Fibroblast of lung (primary cell): ENCODE data around the gene TAS1R3. TPM values are rescaled to one million over a fixed set of nuclear protein-coding genes. Genes with fewer than 3 reads are reported as not detected.

ENCODE experiments used
- DNase-seq, 2 donors: peaks; one replicate each; pipeline versions ENCODE4 v3.0.0 to v3.0.0-alpha.2; 2010; ENCODE audit warnings: low read depth in 2 of 2
- H2AFZ ChIP-seq: 2 replicates; pipeline ENCODE4 v1.5.1; 2012; ENCODE audit warnings: low read length, control low read depth, inconsistent platforms
- H3K27ac ChIP-seq: 2 replicates; pipeline ENCODE4 v1.5.1; 2011; ENCODE audit warnings: low read length, control low read depth; ENCODE audit not compliant: insufficient read depth
- H3K27me3 ChIP-seq: 2 replicates; pipeline ENCODE4 v1.5.1; 2011; ENCODE audit warnings: mild to moderate bottlenecking, low read length; ENCODE audit not compliant: control insufficient read depth, insufficient read depth
- H3K36me3 ChIP-seq: 2 replicates; pipeline ENCODE4 v1.5.1; 2011; ENCODE audit warnings: low read length; ENCODE audit not compliant: control insufficient read depth, insufficient read depth
- H3K4me1 ChIP-seq: 2 replicates; pipeline ENCODE4 v1.5.1; 2011; ENCODE audit warnings: low read length; ENCODE audit not compliant: control insufficient read depth, insufficient read depth; ENCODE audit errors: extremely low read depth
- H3K4me2 ChIP-seq: 2 replicates; pipeline ENCODE4 v1.5.1; 2011; ENCODE audit warnings: low read length, control low read depth; ENCODE audit not compliant: insufficient read depth; ENCODE audit errors: extremely low read depth
- H3K4me3 ChIP-seq, 4 experiments: fragments of 200-600 bp in 1 of 4; sonication (generic) in 1 of 4; replicated peaks in 1 of 4; 2 replicates each; pipeline ENCODE4 v1.5.1; 2011 to 2016; ENCODE audit warnings: low read length in 4 of 4, low read depth in 3 of 4, mild to moderate bottlenecking in 3 of 4, control low read depth in 2 of 4, inconsistent platforms in 1 of 4, mixed read lengths in 1 of 4; ENCODE audit not compliant: insufficient read depth in 1 of 4; ENCODE audit errors: control extremely low read depth in 1 of 4
- H3K79me2 ChIP-seq: 2 replicates; pipeline ENCODE4 v1.5.1; 2012; ENCODE audit warnings: mild to moderate bottlenecking, low read length, inconsistent platforms; ENCODE audit not compliant: control insufficient read depth, insufficient read depth
- H3K9ac ChIP-seq: 2 replicates; pipeline ENCODE4 v1.5.1; 2011; ENCODE audit warnings: mild to moderate bottlenecking, low read length, control low read depth; ENCODE audit not compliant: insufficient read depth
- H3K9me3 ChIP-seq: 2 replicates; pipeline ENCODE4 v1.5.1; 2012; ENCODE audit warnings: low read depth, low read length; ENCODE audit not compliant: control insufficient read depth, insufficient read depth
- H4K20me1 ChIP-seq: 2 replicates; pipeline ENCODE4 v1.5.1; 2011; ENCODE audit warnings: low read length; ENCODE audit not compliant: control insufficient read depth, insufficient read depth; ENCODE audit errors: extremely low read depth
- EZH2 ChIP-seq: IDR thresholded peaks from 2 replicates; pipeline ENCODE4 v1.5.1; 2012; ENCODE audit warnings: low read length, control low read depth, mild to moderate bottlenecking; ENCODE audit errors: missing control alignments
- polyA plus RNA-seq, 2 donors: library from polyadenylated mRNA; depleted of rRNA in 1 of 2; stranded (reverse) in 1 of 2; unstranded in 1 of 2; fragments of >200 nt; gene quantifications; 2 replicates each; pipeline ENCODE4 v1.2.1, GENCODE V29; 2011 to 2012; ENCODE audit warnings: missing spikeins in 1 of 2
- total RNA-seq: library from RNA; depleted of rRNA; stranded (reverse); fragments of >200 nt; gene quantifications from 2 replicates; pipeline ENCODE4 v1.2.1, GENCODE V29; 2014
- TF ChIP-seq, protein P1 (sequence below), 2 donors: IDR thresholded peaks in 1 of 2; conservative IDR thresholded peaks in 1 of 2; 1 replicate in 1 of 2; 2 replicates in 1 of 2; pipeline ENCODE4 v1.5.1; 2011 to 2012; ENCODE audit warnings: low read length in 2 of 2, control low read depth in 1 of 2, inconsistent platforms in 1 of 2, low read depth in 1 of 2, mild to moderate bottlenecking in 1 of 2

TAS1R3 gene
- total and polyA plus RNA-seq, 2 donors (not counting 1 experiment from before 2014, with no cell fraction given) = 0.02 to 0.17 TPM

DNA sequence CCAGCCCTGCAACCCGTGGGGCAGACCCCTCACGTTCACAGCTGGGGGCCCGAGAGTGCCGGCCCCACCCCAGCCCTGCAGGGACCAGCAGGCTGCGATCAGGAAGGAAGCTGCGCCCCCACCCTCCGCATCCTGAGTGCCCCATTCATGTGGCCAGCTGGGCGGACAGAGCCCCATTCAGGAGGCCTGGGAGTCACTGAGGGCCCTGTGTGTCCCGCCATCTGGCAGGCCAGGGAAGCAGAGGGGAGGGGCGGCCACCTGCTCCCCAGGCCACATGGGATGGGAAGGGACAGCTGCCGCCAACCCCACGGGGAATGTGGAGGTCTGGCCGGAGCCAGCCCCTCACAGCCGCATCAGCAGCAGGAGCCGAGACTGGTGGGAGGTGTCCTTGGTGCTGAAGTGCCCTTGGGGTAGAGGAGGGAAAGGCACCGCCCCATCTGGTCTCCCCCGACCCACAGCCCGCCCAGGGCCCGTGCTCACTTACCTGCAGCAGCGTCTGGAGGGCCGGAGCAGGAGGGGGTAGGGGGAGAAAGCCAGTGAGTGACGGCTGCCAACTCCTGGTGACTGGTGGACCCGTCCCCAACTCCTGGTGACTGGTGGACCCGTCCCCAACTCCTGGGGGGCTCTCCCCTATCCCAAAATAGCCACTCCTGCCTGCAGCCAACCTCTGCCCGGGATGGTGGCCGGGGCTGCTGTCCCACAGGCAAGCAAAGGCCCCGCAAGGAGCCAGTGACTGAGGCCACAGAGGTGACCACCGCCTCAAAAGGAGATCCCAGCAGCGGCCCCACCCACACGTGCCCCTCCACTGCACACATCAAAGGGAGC lies 32.0 kb upstream of the TAS1R3 start:
- no peak overlapping the region for H3K27ac ChIP-seq
- no peaks in the 10 kb centered on the region for H3K27me3 ChIP-seq
- no peak overlapping the region for H3K9ac ChIP-seq
- DNase-seq = no peak
- peaks cover 38% of the 10 kb centered on the region for H3K36me3 ChIP-seq
- H3K4me2 ChIP-seq = no peak overlapping the region
- no peak overlapping the region for H2AFZ ChIP-seq
- H4K20me1 ChIP-seq = no peaks in the 10 kb centered on the region
- TF ChIP-seq, protein P1, sequence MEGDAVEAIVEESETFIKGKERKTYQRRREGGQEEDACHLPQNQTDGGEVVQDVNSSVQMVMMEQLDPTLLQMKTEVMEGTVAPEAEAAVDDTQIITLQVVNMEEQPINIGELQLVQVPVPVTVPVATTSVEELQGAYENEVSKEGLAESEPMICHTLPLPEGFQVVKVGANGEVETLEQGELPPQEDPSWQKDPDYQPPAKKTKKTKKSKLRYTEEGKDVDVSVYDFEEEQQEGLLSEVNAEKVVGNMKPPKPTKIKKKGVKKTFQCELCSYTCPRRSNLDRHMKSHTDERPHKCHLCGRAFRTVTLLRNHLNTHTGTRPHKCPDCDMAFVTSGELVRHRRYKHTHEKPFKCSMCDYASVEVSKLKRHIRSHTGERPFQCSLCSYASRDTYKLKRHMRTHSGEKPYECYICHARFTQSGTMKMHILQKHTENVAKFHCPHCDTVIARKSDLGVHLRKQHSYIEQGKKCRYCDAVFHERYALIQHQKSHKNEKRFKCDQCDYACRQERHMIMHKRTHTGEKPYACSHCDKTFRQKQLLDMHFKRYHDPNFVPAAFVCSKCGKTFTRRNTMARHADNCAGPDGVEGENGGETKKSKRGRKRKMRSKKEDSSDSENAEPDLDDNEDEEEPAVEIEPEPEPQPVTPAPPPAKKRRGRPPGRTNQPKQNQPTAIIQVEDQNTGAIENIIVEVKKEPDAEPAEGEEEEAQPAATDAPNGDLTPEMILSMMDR (conservative IDR thresholded peaks at IDR 0.05 in 1 of 2, IDR thresholded peaks at IDR 0.05 in 1 of 2; ENCODE audit: low read depth in 1 of 2, low read length in 2 of 2) = no peak
- no peak for TF ChIP-seq EZH2
- peaks cover 12% of the 10 kb centered on the region for H3K79me2 ChIP-seq
- H3K4me3 ChIP-seq = no peak overlapping the region
- H3K9me3 ChIP-seq = no peaks in the 10 kb centered on the region
- H3K4me1 ChIP-seq = peaks cover 2% of the 10 kb centered on the region

DNA sequence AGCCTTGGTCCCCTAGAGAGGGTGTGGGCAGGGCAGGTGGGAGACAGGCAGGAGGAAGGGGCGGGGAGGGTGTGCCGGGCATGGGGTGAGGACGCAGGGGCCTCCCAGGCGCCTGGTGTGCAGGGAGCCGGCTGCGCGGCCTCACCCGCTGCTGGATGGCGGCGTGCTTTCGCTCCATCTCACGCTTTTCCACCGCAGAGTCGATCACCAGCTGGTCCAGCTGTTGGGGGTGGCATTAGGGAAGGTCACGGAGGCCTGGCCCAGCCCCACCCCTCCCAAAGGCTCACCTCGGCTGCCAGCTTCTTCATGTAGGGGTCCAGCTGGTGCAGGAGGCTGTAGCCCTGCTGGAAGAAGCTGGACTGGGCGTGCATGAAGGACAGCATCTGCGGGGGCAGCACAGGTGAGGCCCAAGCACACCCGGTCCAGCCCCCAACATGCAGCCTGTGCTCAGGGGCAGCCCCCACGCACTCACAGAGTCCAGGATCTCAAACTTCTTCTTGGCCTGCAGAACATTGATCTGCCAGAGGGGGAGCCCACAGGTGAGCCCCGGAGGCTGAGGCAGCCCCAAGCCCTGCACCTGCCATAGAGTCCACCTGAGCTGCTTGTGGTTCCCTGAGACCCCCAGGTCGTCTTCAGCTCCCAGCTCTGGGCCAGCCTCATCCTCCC lies 31.3 kb upstream of the TAS1R3 start:
- Histone ChIP-seq H3K36me3 (peaks cover 33% of the 10 kb centered on the region), H4K20me1 (no peaks in the 10 kb centered on the region), H3K9ac (no peak overlapping the region), H3K4me2 (no peak overlapping the region), H3K27ac (no peak overlapping the region), H3K79me2 (peaks cover 16% of the 10 kb centered on the region), H3K4me3 (no peak overlapping the region), H3K4me1 (peaks cover 8% of the 10 kb centered on the region), H3K9me3 (no peaks in the 10 kb centered on the region), H3K27me3 (no peaks in the 10 kb centered on the region), H2AFZ (no peak overlapping the region)
- TF ChIP-seq, protein P1 (conservative IDR thresholded peaks at IDR 0.05 in 1 of 2, IDR thresholded peaks at IDR 0.05 in 1 of 2; ENCODE audit: low read depth in 1 of 2, low read length in 2 of 2) = peak in 1 of 2 donors; percentile 22
- TF ChIP-seq EZH2 = no peak
- no peak for DNase-seq

DNA sequence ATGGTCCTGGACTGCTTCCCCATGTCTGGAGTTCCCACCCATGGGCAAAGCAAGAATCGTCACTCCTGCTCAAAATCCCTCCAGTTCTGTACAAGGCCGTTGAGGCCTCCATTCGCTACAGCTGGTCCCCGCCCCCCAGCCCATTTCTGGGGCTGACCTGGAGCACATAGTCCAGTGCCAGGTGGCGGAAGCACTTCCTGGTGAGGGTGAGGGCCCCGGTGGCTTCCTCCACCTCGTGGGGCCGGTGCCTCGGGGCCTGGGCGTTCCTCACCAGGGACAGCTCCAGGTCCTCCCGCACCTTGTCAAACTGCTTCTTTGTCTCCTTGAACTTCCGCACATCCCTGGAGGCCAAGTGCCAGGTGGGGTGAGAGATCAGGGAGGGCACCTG lies 30.7 kb upstream of the TAS1R3 start:
- Histone ChIP-seq H3K4me1 (peaks cover 12% of the 10 kb centered on the region), H4K20me1 (no peaks in the 10 kb centered on the region), H3K79me2 (peaks cover 20% of the 10 kb centered on the region), H3K36me3 (peaks cover 29% of the 10 kb centered on the region), H3K27me3 (no peaks in the 10 kb centered on the region), H3K27ac (no peak overlapping the region), H3K4me3 (no peak overlapping the region), H3K9me3 (no peaks in the 10 kb centered on the region), H3K4me2 (no peak overlapping the region), H2AFZ (no peak overlapping the region), H3K9ac (no peak overlapping the region)
- TF ChIP-seq EZH2 = no peak
- TF ChIP-seq, protein P1 (conservative IDR thresholded peaks at IDR 0.05 in 1 of 2, IDR thresholded peaks at IDR 0.05 in 1 of 2; ENCODE audit: low read depth in 1 of 2, low read length in 2 of 2) = no peak
- DNase-seq = no peak
